ENCODE data around the gene SLC30A7. TPM values are rescaled to one million over a fixed set of nuclear protein-coding genes. Genes with fewer than 3 reads are reported as not detected.

SLC30A7 gene
- total and polyA plus RNA-seq, 9 donors = 7.0 to 18.4 (median 9.0) TPM

DNA sequence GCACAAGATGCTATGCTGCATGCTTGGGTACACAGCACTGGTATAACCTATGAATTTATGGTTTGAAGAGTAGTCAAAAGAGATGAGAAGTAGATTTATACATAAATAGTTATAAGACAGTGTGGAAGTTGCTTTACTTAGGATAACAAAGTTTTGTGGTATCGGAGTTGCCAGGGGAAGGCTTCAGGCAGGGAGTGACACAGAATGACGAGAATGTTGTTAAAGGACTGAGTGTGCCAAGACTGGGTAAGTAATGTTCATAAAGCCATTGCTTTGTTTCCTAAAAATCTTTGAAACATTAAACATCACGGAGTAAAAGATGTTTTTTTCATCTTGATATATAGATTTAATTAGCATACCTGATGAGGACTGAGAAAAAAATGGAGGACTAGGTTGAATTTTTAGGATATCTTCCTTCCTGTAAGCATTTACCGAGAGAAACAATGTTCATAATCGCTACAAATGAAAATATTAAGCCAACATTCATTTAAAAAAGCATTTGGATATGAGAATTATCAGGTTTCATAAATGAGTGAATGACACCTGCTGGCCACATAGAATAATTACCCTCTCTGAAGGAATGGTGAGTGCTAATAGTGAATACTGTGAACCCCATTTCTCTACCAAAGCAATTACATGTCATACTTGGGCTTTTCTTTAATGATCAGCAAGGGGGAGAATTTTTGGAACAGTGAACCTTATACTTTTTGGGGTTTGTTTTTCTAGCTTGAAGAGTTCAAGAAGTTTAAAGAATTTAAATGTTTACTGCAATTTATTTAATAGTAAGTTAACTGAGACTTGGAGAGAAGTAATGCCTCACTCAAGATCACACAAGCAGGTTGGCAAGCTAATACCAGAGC, 29.6 kb upstream of the SLC30A7 start:
- Histone ChIP-seq H3K4me1 (ENCODE audit: control insufficient read depth, insufficient read depth, low read length) (no peaks in the 10 kb centered on the region), H3K9me3 (replicated peaks; ENCODE audit: control insufficient read depth, low read depth, low read length) (no peaks in the 10 kb centered on the region), H3K27me3 (ENCODE audit: control insufficient read depth, insufficient read depth, low read length) (no peaks in the 10 kb centered on the region), H3K4me3 (ENCODE audit: low read length) (no peak overlapping the region), H3K36me3 (ENCODE audit: control insufficient read depth, insufficient read depth, low read length) (no peaks in the 10 kb centered on the region), H3K27ac (ENCODE audit: low read length) (no peak overlapping the region)
- WGBS (ENCODE audit: insufficient coverage) = no CpG with 5 or more reads among the region's 5 CpGs
- peak; percentile 63 for DNase-seq

DNA sequence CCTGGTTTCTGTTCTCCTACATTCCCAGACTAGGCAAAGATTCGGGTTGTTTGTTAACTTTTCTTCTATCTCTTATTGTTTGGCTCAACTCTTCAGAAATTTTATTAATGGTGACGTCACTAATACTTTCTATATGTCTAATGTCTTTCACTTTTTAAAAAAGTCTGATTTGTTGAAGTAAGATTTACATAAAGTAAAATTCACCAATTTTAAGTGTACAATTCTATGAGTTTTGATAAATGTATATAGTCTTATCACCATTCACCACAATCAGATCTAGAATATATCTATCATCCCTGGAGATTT, 29.0 kb upstream of the SLC30A7 start:
- no peaks in the 10 kb centered on the region for H3K4me1 ChIP-seq (ENCODE audit: control insufficient read depth, insufficient read depth, low read length)
- no CpG with 5 or more reads among the region's 2 CpGs for WGBS (ENCODE audit: insufficient coverage)
- no peak for DNase-seq
- H3K4me3 ChIP-seq (ENCODE audit: low read length) = no peak overlapping the region
- no peaks in the 10 kb centered on the region for H3K36me3 ChIP-seq (ENCODE audit: control insufficient read depth, insufficient read depth, low read length)
- H3K27ac ChIP-seq (ENCODE audit: low read length) = no peak overlapping the region
- no peaks in the 10 kb centered on the region for H3K27me3 ChIP-seq (ENCODE audit: control insufficient read depth, insufficient read depth, low read length)
- H3K9me3 ChIP-seq (replicated peaks; ENCODE audit: control insufficient read depth, low read depth, low read length) = no peaks in the 10 kb centered on the region

DNA sequence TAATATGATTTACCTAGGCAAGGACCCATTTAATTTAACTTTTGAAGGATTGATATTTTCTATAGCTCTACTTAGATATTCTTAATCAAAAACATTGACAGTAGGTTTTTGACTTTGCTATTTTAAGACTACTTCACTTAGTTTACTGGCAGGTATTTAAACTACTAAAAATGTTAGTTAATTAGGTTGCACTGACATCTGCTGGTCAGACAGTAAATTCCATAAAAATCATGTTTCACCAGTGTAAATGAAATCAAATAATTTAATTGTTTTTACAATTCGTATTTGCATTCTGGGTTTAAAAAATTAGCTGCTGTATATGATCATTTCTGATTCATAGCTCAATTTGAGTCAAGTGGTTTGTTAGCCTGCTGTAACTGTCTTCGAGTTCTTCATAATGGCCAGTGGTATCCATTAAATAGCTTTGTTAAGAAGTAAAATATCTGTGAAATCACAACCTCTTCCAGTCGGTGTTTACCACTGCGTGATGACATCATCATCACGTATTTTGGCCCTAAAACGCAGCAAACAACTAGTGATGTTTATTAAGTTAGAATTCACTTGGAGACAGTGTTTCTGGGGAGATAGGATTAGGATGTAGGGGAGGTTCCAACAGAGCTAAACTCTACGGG, 27.4 kb upstream of the SLC30A7 start:
- H3K27me3 ChIP-seq (ENCODE audit: control insufficient read depth, insufficient read depth, low read length) = no peaks in the 10 kb centered on the region
- no CpG with 5 or more reads among the region's 7 CpGs for WGBS (ENCODE audit: insufficient coverage)
- peak; percentile 58 for DNase-seq

DNA sequence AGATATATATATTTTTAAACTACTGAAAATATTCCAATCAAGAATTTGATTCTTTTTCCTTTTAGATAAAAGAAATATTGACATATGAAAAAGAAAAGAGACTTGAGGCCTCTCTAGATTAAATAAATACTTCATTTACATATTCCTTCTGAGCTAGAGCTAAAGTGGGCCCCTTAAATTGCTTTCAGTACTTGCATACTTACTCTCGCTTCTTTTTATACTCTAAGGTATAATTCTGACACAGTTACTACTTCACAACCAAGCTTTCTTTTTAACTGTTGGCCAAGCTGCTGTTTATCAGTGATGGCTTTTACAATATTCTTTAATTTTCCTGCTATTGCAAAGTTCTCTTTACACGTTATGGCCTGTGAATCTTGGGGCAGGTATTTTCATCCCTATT, 25.9 kb upstream of the SLC30A7 start:
- H3K27ac ChIP-seq (ENCODE audit: low read length) = no peak overlapping the region
- no peaks in the 10 kb centered on the region for H3K9me3 ChIP-seq (replicated peaks; ENCODE audit: control insufficient read depth, low read depth, low read length)
- no CpG with 5 or more reads among the region's 2 CpGs for WGBS (ENCODE audit: insufficient coverage)

More for the DNA sequence above, 27.4 kb upstream of the SLC30A7 start:
- Histone ChIP-seq H3K4me3 (ENCODE audit: low read length) (no peak overlapping the region), H3K9me3 (replicated peaks; ENCODE audit: control insufficient read depth, low read depth, low read length) (no peaks in the 10 kb centered on the region), H3K27ac (ENCODE audit: low read length) (no peak overlapping the region), H3K36me3 (ENCODE audit: control insufficient read depth, insufficient read depth, low read length) (no peaks in the 10 kb centered on the region), H3K4me1 (ENCODE audit: control insufficient read depth, insufficient read depth, low read length) (no peaks in the 10 kb centered on the region)

DNA sequence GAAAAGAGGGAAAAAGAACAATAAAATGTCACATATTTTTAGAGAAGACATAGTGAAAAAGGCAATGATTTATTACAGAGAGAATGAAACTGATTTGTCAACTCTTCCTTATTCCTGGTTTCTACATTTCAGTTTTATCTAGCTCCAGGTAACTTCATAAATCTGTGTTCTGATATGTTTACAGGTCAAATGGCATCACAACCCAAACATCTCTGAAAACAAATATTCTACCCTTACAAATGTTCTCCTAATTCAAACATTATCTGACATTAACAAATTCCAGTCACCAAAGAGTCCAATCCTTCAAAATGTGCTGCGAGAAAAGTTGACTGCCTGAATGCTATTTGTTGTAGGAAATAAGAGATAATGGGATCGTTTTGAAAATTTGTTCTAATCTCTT, 21.5 kb upstream of the SLC30A7 start:
- no CpG with 5 or more reads among the region's 2 CpGs for WGBS (ENCODE audit: insufficient coverage)
- no peaks in the 10 kb centered on the region for H3K4me1 ChIP-seq (ENCODE audit: control insufficient read depth, insufficient read depth, low read length)

More for the DNA sequence above, 25.9 kb upstream of the SLC30A7 start:
- DNase-seq = no peak
- Histone ChIP-seq H3K36me3 (ENCODE audit: control insufficient read depth, insufficient read depth, low read length) (no peaks in the 10 kb centered on the region), H3K27me3 (ENCODE audit: control insufficient read depth, insufficient read depth, low read length) (no peaks in the 10 kb centered on the region), H3K4me3 (ENCODE audit: low read length) (no peak overlapping the region), H3K4me1 (ENCODE audit: control insufficient read depth, insufficient read depth, low read length) (no peaks in the 10 kb centered on the region)

DNA sequence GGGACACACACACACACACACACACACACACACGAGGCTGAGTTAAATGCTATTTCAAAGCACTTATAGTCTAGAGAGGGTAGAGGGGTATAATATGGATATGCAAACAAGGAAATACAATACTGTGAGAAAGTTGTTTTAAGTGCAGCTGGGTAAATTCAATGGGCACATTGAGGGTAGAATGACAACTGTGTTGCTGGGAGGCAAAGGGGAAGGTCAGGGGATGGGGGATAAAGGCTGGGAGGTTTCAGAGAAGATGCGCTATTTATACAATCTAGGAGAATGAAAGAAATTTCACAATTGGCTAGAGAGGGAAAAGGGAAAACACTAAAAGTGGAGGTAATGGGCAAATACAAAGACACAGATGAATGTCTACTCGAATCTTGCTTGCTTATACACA, 20.7 kb upstream of the SLC30A7 start:
- Histone ChIP-seq H3K9me3 (replicated peaks; ENCODE audit: control insufficient read depth, low read depth, low read length) (no peaks in the 10 kb centered on the region), H3K27me3 (ENCODE audit: control insufficient read depth, insufficient read depth, low read length) (no peaks in the 10 kb centered on the region), H3K27ac (ENCODE audit: low read length) (no peak overlapping the region), H3K4me1 (ENCODE audit: control insufficient read depth, insufficient read depth, low read length) (no peaks in the 10 kb centered on the region), H3K36me3 (ENCODE audit: control insufficient read depth, insufficient read depth, low read length) (no peaks in the 10 kb centered on the region), H3K4me3 (ENCODE audit: low read length) (no peak overlapping the region)
- WGBS (ENCODE audit: insufficient coverage) = no CpG with 5 or more reads among the region's 3 CpGs
- no peak for DNase-seq

More for the DNA sequence above, 21.5 kb upstream of the SLC30A7 start:
- Histone ChIP-seq H3K27me3 (ENCODE audit: control insufficient read depth, insufficient read depth, low read length) (no peaks in the 10 kb centered on the region), H3K36me3 (ENCODE audit: control insufficient read depth, insufficient read depth, low read length) (no peaks in the 10 kb centered on the region), H3K4me3 (ENCODE audit: low read length) (no peak overlapping the region), H3K27ac (ENCODE audit: low read length) (no peak overlapping the region), H3K9me3 (replicated peaks; ENCODE audit: control insufficient read depth, low read depth, low read length) (no peaks in the 10 kb centered on the region)
- no peak for DNase-seq

DNA sequence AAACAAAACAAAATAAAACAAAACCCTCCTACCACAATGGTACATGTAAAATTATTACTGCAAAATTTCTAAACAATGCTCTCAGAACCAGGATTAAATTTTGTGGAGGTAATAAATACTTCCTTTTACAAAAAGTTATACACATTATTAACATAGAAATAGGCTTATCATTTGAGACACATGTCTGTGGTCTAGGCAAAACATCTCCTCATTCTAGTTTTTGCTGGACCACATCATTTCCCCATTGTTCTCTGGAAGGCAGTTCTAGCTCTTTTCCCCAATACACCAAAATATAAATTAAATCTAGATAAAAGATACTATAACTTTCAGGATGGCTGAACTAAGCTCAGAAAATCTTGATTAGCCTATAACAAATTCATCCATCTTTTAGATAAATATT, 19.6 kb upstream of the SLC30A7 start:
- no peaks in the 10 kb centered on the region for H3K36me3 ChIP-seq (ENCODE audit: control insufficient read depth, insufficient read depth, low read length)
- no peaks in the 10 kb centered on the region for H3K27me3 ChIP-seq (ENCODE audit: control insufficient read depth, insufficient read depth, low read length)
- no peak overlapping the region for H3K4me3 ChIP-seq (ENCODE audit: low read length)
- no peak for DNase-seq
- no peak overlapping the region for H3K27ac ChIP-seq (ENCODE audit: low read length)
- no peaks in the 10 kb centered on the region for H3K4me1 ChIP-seq (ENCODE audit: control insufficient read depth, insufficient read depth, low read length)
- no peaks in the 10 kb centered on the region for H3K9me3 ChIP-seq (replicated peaks; ENCODE audit: control insufficient read depth, low read depth, low read length)

DNA sequence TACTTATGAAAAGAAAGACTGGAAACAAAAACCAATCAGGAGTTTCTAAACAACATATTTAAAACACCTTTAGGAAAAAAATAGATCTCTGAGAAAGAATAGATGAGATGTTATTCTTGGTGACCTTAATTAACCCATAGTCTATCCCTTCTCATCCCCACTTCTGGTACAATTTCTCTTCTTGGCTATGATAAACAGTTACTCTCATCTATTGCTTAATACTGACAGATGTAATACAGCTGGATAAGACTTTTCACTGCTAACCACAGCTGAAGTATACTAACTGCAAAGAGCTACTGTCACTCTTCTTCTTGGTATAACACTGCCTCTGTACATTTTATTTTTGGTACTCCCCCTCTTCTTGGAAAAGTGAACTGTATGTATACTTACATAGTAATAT, 16.5 kb upstream of the SLC30A7 start:
- Histone ChIP-seq H3K4me3 (ENCODE audit: low read length) (no peak overlapping the region), H3K4me1 (ENCODE audit: control insufficient read depth, insufficient read depth, low read length) (no peaks in the 10 kb centered on the region), H3K9me3 (replicated peaks; ENCODE audit: control insufficient read depth, low read depth, low read length) (no peaks in the 10 kb centered on the region), H3K36me3 (ENCODE audit: control insufficient read depth, insufficient read depth, low read length) (no peaks in the 10 kb centered on the region), H3K27ac (ENCODE audit: low read length) (no peak overlapping the region), H3K27me3 (ENCODE audit: control insufficient read depth, insufficient read depth, low read length) (no peaks in the 10 kb centered on the region)
- no peak for DNase-seq

DNA sequence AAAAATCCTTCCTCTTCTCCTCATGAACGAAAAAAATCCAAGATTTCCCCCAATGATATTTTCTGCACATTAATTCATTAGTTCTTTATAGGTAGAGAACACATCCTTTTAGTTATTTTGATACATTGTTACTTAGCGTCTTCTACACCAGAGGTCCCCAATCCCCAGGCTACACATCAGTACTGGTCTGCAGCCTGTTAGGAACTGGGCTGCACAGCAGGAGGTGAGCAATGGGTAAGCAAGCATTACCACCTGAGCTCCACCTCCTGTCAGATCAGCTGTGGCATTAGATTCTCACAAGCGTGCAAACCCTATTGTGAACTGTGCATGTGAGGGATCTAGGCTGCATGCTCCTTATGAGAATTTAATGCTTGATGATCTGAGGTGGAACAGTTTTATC, 14.2 kb upstream of the SLC30A7 start:
- Histone ChIP-seq H3K36me3 (ENCODE audit: control insufficient read depth, insufficient read depth, low read length) (no peaks in the 10 kb centered on the region), H3K9me3 (replicated peaks; ENCODE audit: control insufficient read depth, low read depth, low read length) (no peaks in the 10 kb centered on the region), H3K4me1 (ENCODE audit: control insufficient read depth, insufficient read depth, low read length) (no peaks in the 10 kb centered on the region), H3K27me3 (ENCODE audit: control insufficient read depth, insufficient read depth, low read length) (no peaks in the 10 kb centered on the region), H3K27ac (ENCODE audit: low read length) (no peak overlapping the region), H3K4me3 (ENCODE audit: low read length) (no peak overlapping the region)
- DNase-seq = no peak
- WGBS (ENCODE audit: insufficient coverage) = no CpG with 5 or more reads among the region's 3 CpGs

DNA sequence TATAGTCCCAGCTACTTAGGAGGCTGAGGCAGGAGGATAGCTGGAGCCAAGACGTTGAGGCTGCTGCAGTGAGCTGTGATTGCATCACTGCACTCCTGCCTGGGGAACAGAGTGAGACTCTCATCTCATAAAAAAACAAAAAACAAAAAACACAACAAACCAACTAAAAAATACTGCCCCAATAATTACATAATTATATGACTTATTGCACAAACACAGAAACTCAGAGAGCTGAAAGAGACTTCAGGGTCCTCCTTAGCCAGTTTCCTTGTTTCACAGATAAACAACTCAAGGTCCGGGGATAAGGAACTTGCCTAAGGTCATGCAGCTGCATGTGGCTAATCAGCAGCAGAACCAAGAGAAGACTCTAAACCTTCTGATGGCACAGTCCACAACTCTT, 13.2 kb upstream of the SLC30A7 start:
- WGBS (ENCODE audit: insufficient coverage) = no CpG with 5 or more reads among the region's 2 CpGs
- no peaks in the 10 kb centered on the region for H3K36me3 ChIP-seq (ENCODE audit: control insufficient read depth, insufficient read depth, low read length)
- no peak overlapping the region for H3K27ac ChIP-seq (ENCODE audit: low read length)

More for the DNA sequence above, 13.2 kb upstream of the SLC30A7 start:
- Histone ChIP-seq H3K27me3 (ENCODE audit: control insufficient read depth, insufficient read depth, low read length) (no peaks in the 10 kb centered on the region), H3K4me3 (ENCODE audit: low read length) (no peak overlapping the region), H3K4me1 (ENCODE audit: control insufficient read depth, insufficient read depth, low read length) (no peaks in the 10 kb centered on the region), H3K9me3 (replicated peaks; ENCODE audit: control insufficient read depth, low read depth, low read length) (no peaks in the 10 kb centered on the region)
- DNase-seq = peak; percentile 27

Data from muscle of leg (tissue), 11 donors.